HepG2 (cell line): Measurements from ENCODE around the gene IL1RAPL1.

Source experiments
- ARNTL ChIP-seq: sonication (generic); formaldehyde crosslinking; IDR thresholded peaks from 2 replicates; pipeline ENCODE4 v1.4.0; 2020; ENCODE audit warnings: mild to moderate bottlenecking, missing genetic modification reagents
- EZH2 ChIP-seq: conservative IDR thresholded peaks from 2 replicates; pipeline ENCODE4 v1.6.1; 2012; ENCODE audit warnings: mild to moderate bottlenecking, low read depth, low read length, moderate library complexity
- FOXA1 ChIP-seq, 2 experiments: fragments of 450-650 bp in 1 of 2; sonication (generic) in 1 of 2; formaldehyde crosslinking in 1 of 2; IDR thresholded peaks; 2 replicates each; pipeline versions ENCODE4 v1.4.0 to v1.6.1; 2016 to 2020; ENCODE audit warnings: missing genetic modification reagents in 1 of 2
- FOXK2 ChIP-seq: fragments of 450-650 bp; IDR thresholded peaks from 2 replicates; pipeline ENCODE4 v1.6.1; 2016
- GLI4 ChIP-seq: sonication (generic); formaldehyde crosslinking; IDR thresholded peaks from 2 replicates; pipeline ENCODE4 v1.5.1; 2020; ENCODE audit warnings: missing genetic modification reagents, mild to moderate bottlenecking, moderate library complexity, borderline replicate concordance
- NBN ChIP-seq: fragments of 450-650 bp; conservative IDR thresholded peaks from 2 replicates; pipeline ENCODE4 v1.6.1; 2017
- NR2F6 ChIP-seq, 2 experiments: IDR thresholded peaks; 2 replicates each; pipeline ENCODE4 v1.6.1; 2016; ENCODE audit warnings: antibody characterized with exemption in 1 of 2, mild to moderate bottlenecking in 1 of 2

DNA sequence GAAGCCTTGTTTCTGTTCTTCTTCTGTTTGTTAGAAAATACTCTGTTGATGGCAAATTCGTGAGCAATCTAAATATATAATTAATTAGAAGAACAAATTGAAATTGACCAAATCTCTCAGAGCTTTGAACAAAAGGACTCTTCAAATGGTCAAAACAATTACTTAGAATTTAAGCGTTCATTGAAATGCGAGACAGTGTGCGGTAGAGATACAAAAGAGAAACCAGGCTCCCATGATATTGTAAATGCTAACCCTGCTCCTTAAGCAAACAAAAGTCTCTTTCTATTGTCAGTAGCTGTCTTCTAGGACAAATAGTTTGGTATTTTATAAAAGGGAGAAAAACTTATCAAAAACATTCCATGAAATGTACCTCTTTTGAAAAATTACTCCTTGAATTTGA, 1174.8 kb downstream of the IL1RAPL1 start:
- TF ChIP-seq FOXK2 (no peak), FOXA1 (IDR thresholded peaks at IDR 0.05) (no peak), FOXA1 (CRISPR knock-in tag; IDR thresholded peaks at IDR 0.05) (no peak), ARNTL (CRISPR knock-in tag) (no peak), NR2F6 (IDR thresholded peaks at IDR 0.05) (no peak), NR2F6 (CRISPR knock-in tag; IDR thresholded peaks at IDR 0.05) (no peak), EZH2 (no peak), GLI4 (no peak), NBN (no peak)
